GM12891 (cell line): ENCODE measurements around the gene LPIN1.

Experiments
- POLR2A ChIP-seq: IDR thresholded peaks from 2 replicates; pipeline ENCODE4 v1.6.1; 2011; ENCODE audit warnings: low read depth, low read length, control low read depth
- POLR2AphosphoS5 ChIP-seq: IDR thresholded peaks from 2 replicates; pipeline ENCODE4 v1.6.1; 2011; ENCODE audit warnings: low read depth, low read length, control low read depth
- SPI1 ChIP-seq: IDR thresholded peaks from 2 replicates; pipeline ENCODE4 v1.6.1; 2011; ENCODE audit warnings: low read depth, low read length, control low read depth
- TAF1 ChIP-seq: IDR thresholded peaks from 2 replicates; pipeline ENCODE4 v1.6.1; 2011; ENCODE audit warnings: low read depth, low read length, control low read depth

DNA sequence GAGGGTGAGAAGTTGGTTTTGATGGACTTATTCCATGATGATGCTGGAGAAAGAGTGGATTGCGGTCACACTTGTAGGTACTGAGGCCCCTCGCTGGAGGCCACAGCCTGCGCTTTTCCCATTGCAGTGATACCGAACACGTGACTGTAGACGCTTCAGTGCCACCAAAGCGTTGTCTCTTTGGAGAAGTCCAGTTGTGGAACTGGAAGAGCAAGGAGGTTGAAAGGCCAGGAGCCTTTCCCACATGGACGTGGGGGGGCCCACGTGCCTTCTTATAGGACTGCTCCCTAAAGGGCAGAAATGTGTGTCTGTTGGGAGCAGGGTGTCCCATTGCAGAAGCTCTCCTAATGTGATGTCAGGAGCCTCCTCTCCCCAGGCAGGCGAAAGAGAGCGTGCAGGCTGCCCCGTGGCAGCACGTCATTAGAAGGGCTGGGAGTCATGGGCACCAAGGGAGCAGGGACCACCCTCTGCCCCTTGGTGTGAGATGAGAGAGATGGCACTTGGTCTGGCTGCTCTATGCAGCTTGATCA is 31.5 kb downstream of the LPIN1 start:
- TF ChIP-seq POLR2A (no peak), POLR2AphosphoS5 (no peak), SPI1 (no peak), TAF1 (no peak)
